Measurements from ENCODE around the gene MADD.

MADD gene

GRCh38 chr11:47241841-47242301, 28.1 kb upstream of the MADD start:
- no peak for TF ChIP-seq REST (IDR thresholded peaks at IDR 0.05; ENCODE audit: insufficient read depth in 1 of 2, low read depth in 2 of 2, low read length in 2 of 2)
- TF ChIP-seq TAF1 (IDR thresholded peaks at IDR 0.05; ENCODE audit: borderline replicate concordance, insufficient read depth, low read length), result no peak
- no peak for TF ChIP-seq SIN3A (IDR thresholded peaks at IDR 0.05; ENCODE audit: borderline replicate concordance, insufficient read depth, low read length)
- no peak for TF ChIP-seq POLR2AphosphoS5 (IDR thresholded peaks at IDR 0.05; ENCODE audit: low read depth, low read length)
- no peak for TF ChIP-seq FOXP2 (optimal IDR thresholded peaks at IDR 0.05; ENCODE audit: borderline replicate concordance, extremely low read depth, extremely low read length, insufficient read depth)

GRCh38 chr11:47242596-47243192, 27.2 kb upstream of the MADD start:
- TF ChIP-seq POLR2AphosphoS5 (IDR thresholded peaks at IDR 0.05; ENCODE audit: low read depth, low read length) (no peak; the same call in 1 of the 2 replicates), TAF1 (IDR thresholded peaks at IDR 0.05; ENCODE audit: borderline replicate concordance, insufficient read depth, low read length) (no peak), REST (IDR thresholded peaks at IDR 0.05; ENCODE audit: insufficient read depth in 1 of 2, low read depth in 2 of 2, low read length in 2 of 2) (no peak), FOXP2 (optimal IDR thresholded peaks at IDR 0.05; ENCODE audit: borderline replicate concordance, extremely low read depth, extremely low read length, insufficient read depth) (no peak), SIN3A (IDR thresholded peaks at IDR 0.05; ENCODE audit: borderline replicate concordance, insufficient read depth, low read length) (no peak)

- TF ChIP-seq SIN3A (IDR thresholded peaks at IDR 0.05; ENCODE audit: borderline replicate concordance, insufficient read depth, low read length) (no peak), FOXP2 (optimal IDR thresholded peaks at IDR 0.05; ENCODE audit: borderline replicate concordance, extremely low read depth, extremely low read length, insufficient read depth) (no peak), POLR2AphosphoS5 (IDR thresholded peaks at IDR 0.05; ENCODE audit: low read depth, low read length) (no peak), TAF1 (IDR thresholded peaks at IDR 0.05; ENCODE audit: borderline replicate concordance, insufficient read depth, low read length) (no peak), REST (IDR thresholded peaks at IDR 0.05; ENCODE audit: insufficient read depth in 1 of 2, low read depth in 2 of 2, low read length in 2 of 2) (no peak)
Measured at GRCh38 chr11:47243454-47243853, 26.5 kb upstream of the MADD start.

GRCh38 chr11:47244448-47245350, 25.2 kb upstream of the MADD start:
- TF ChIP-seq REST (IDR thresholded peaks at IDR 0.05; ENCODE audit: insufficient read depth in 1 of 2, low read depth in 2 of 2, low read length in 2 of 2), result no peak
- no peak for TF ChIP-seq FOXP2 (optimal IDR thresholded peaks at IDR 0.05; ENCODE audit: borderline replicate concordance, extremely low read depth, extremely low read length, insufficient read depth)
- TF ChIP-seq SIN3A (IDR thresholded peaks at IDR 0.05; ENCODE audit: borderline replicate concordance, insufficient read depth, low read length), result no peak
- TF ChIP-seq TAF1 (IDR thresholded peaks at IDR 0.05; ENCODE audit: borderline replicate concordance, insufficient read depth, low read length), result no peak
- TF ChIP-seq POLR2AphosphoS5 (IDR thresholded peaks at IDR 0.05; ENCODE audit: low read depth, low read length), result no peak
